H1 (cell line): ENCODE results near the gene MYCBP2. TPM values are rescaled to one million over a fixed set of nuclear protein-coding genes. Genes with fewer than 3 reads are reported as not detected.

Experiments used
- CTCF ChIA-PET: fragments of 300-600 bp; sonication (Branson Sonifier 250); formaldehyde crosslinking; loops from one replicate; lab custom pipeline; 2021; ENCODE audit not compliant: partially characterized antibody; lab: Charles Lee
- POLR2A ChIA-PET: fragments of 300-600 bp; sonication (Branson Sonifier 250); formaldehyde crosslinking; loops from one replicate; lab custom pipeline; 2021; ENCODE audit warnings: inconsistent platforms; ENCODE audit not compliant: partially characterized antibody; lab: Charles Lee
- DNase-seq, 2 experiments: peaks; one replicate each; pipeline versions ENCODE4 v3.0.0 to v3.0.0-alpha.2; 2010 to 2022; ENCODE audit warnings: low spot score in 2 of 2, low read depth in 1 of 2, mixed read lengths in 1 of 2
- FAIRE-seq: peaks from 2 replicates; lab custom pipeline; 2011; peaks lifted over from hg19 to GRCh38; lab: Jason Lieb, UNC
- H2AFZ ChIP-seq: 2 replicates; pipeline ENCODE4 v1.8.1; 2012; ENCODE audit warnings: low read length, inconsistent platforms
- H2AK5ac ChIP-seq: 2 replicates; pipeline ENCODE4 v1.6.1; 2013; ENCODE audit warnings: low read depth, low read length
- H2BK120ac ChIP-seq: replicated peaks from 2 replicates; pipeline ENCODE3; 2013; ENCODE audit warnings: low read depth, low read length, inconsistent platforms
- H2BK12ac ChIP-seq: 2 replicates; pipeline ENCODE4 v1.6.1; 2013; ENCODE audit warnings: low read depth, low read length
- H2BK15ac ChIP-seq: 2 replicates; pipeline ENCODE4 v1.6.1; 2013; ENCODE audit warnings: low read length
- H2BK20ac ChIP-seq: 2 replicates; pipeline ENCODE4 v1.6.1; 2013; ENCODE audit warnings: low read length
- H2BK5ac ChIP-seq: 2 replicates; pipeline ENCODE4 v1.6.1; 2013; ENCODE audit warnings: low read depth, low read length
- H3K14ac ChIP-seq: 2 replicates; pipeline ENCODE4 v1.6.1; 2013; ENCODE audit warnings: inconsistent platforms; ENCODE audit not compliant: insufficient read length
- H3K18ac ChIP-seq: 2 replicates; pipeline ENCODE4 v1.6.1; 2013; ENCODE audit warnings: low read length; ENCODE audit errors: extremely low read depth
- H3K23ac ChIP-seq: 2 replicates; pipeline ENCODE4 v1.6.1; 2013; ENCODE audit warnings: inconsistent platforms; ENCODE audit not compliant: insufficient read length
- H3K23me2 ChIP-seq: 2 replicates; pipeline ENCODE4 v1.6.1; 2013; ENCODE audit warnings: low read depth, low read length
- H3K27ac ChIP-seq: 2 replicates; pipeline ENCODE4 v1.6.1; 2011; ENCODE audit warnings: low read depth, low read length, inconsistent platforms
- H3K27me3 ChIP-seq, 4 experiments: replicated peaks in 1 of 4; 1 replicate in 1 of 4; 2 replicates in 3 of 4; pipeline versions ENCODE4 v1.6.1 to v1.8.1; 2011 to 2013; ENCODE audit warnings: low read length in 3 of 4, mild to moderate bottlenecking in 3 of 4, inconsistent platforms in 2 of 4, mixed read lengths in 2 of 4, moderate library complexity in 1 of 4; ENCODE audit not compliant: control insufficient read depth in 3 of 4, insufficient read depth in 3 of 4; ENCODE audit errors: extremely low read depth in 1 of 4
- H3K36me3 ChIP-seq, 4 experiments: 2 replicates each; pipeline versions ENCODE4 v1.6.1 to v1.8.1; 2011 to 2013; ENCODE audit warnings: mild to moderate bottlenecking in 4 of 4, low read length in 3 of 4, moderate library complexity in 2 of 4, control low read depth in 1 of 4, inconsistent platforms in 1 of 4; ENCODE audit not compliant: insufficient read depth in 4 of 4, control insufficient read depth in 2 of 4
- H3K4ac ChIP-seq: replicated peaks from 2 replicates; pipeline ENCODE3; 2013; ENCODE audit warnings: low read length, low read depth, mixed read lengths, inconsistent platforms; ENCODE audit not compliant: insufficient read length
- H3K4me1 ChIP-seq, 4 experiments: replicated peaks in 1 of 4; 1 replicate in 1 of 4; 2 replicates in 3 of 4; pipeline versions ENCODE4 v1.6.1 to v1.8.1; 2011 to 2013; ENCODE audit warnings: low read length in 3 of 4, inconsistent platforms in 2 of 4, mixed read lengths in 1 of 4; ENCODE audit not compliant: insufficient read depth in 4 of 4, control insufficient read depth in 3 of 4
- H3K4me2 ChIP-seq, 2 experiments: 2 replicates each; pipeline versions ENCODE4 v1.6.1 to v1.8.1; 2011 to 2013; ENCODE audit warnings: low read depth in 2 of 2, low read length in 2 of 2, control low read depth in 1 of 2, inconsistent platforms in 1 of 2, mild to moderate bottlenecking in 1 of 2; ENCODE audit not compliant: insufficient read depth in 1 of 2
- H3K4me3 ChIP-seq, 4 experiments: fragments of 200-600, 300-600 bp in 1 of 4; sonication (generic), shearing (Covaris generic), sonication (Bioruptor Twin) in 1 of 4; 2 replicates each; pipeline versions ENCODE4 v1.5.1 to v1.8.1; 2011 to 2016; ENCODE audit warnings: low read length in 4 of 4, low read depth in 3 of 4, control low read depth in 2 of 4, inconsistent platforms in 2 of 4, mild to moderate bottlenecking in 2 of 4, mixed read lengths in 1 of 4, moderate library complexity in 1 of 4; ENCODE audit not compliant: insufficient read depth in 2 of 4; ENCODE audit errors: extremely low read depth in 1 of 4
- H3K56ac ChIP-seq: replicated peaks from 2 replicates; pipeline ENCODE3; 2013; ENCODE audit warnings: low read depth, mild to moderate bottlenecking, mixed read lengths, low read length, inconsistent platforms; ENCODE audit not compliant: insufficient read length
- H3K79me1 ChIP-seq: 2 replicates; pipeline ENCODE4 v1.6.1; 2013; ENCODE audit warnings: low read depth, low read length, control low read depth
- H3K79me2 ChIP-seq, 2 experiments: 2 replicates each; pipeline versions ENCODE4 v1.6.1 to v1.8.1; 2012 to 2013; ENCODE audit warnings: low read length in 2 of 2, mild to moderate bottlenecking in 2 of 2, inconsistent platforms in 1 of 2; ENCODE audit not compliant: insufficient read depth in 2 of 2, control insufficient read depth in 1 of 2
- H3K9ac ChIP-seq, 4 experiments: replicated peaks in 1 of 4; 1 replicate in 1 of 4; 2 replicates in 3 of 4; pipeline versions ENCODE4 v1.6.1 to v1.8.1; 2011 to 2013; ENCODE audit warnings: low read depth in 3 of 4, low read length in 3 of 4, control low read depth in 2 of 4, mild to moderate bottlenecking in 2 of 4, moderate library complexity in 2 of 4, inconsistent platforms in 1 of 4; ENCODE audit errors: extremely low read depth in 1 of 4
- H3K9me3 ChIP-seq, 2 experiments: 2 replicates each; pipeline versions ENCODE4 v1.6.1 to v1.8.1; 2012 to 2013; ENCODE audit warnings: mild to moderate bottlenecking in 2 of 2, moderate library complexity in 2 of 2, control low read depth in 1 of 2, inconsistent platforms in 1 of 2, low read depth in 1 of 2, low read length in 1 of 2, mixed read lengths in 1 of 2; ENCODE audit not compliant: insufficient read depth in 2 of 2
- H4K20me1 ChIP-seq, 2 experiments: replicated peaks in 1 of 2; 2 replicates each; pipeline versions ENCODE3 to v1.8.1; 2011 to 2013; ENCODE audit warnings: inconsistent platforms in 2 of 2, low read length in 2 of 2, mild to moderate bottlenecking in 1 of 2; ENCODE audit not compliant: insufficient read depth in 2 of 2, control insufficient read depth in 1 of 2
- H4K5ac ChIP-seq: 2 replicates; pipeline ENCODE4 v1.6.1; 2013; ENCODE audit warnings: low read length, low read depth, mixed read lengths, inconsistent platforms; ENCODE audit not compliant: insufficient read length
- H4K8ac ChIP-seq: 2 replicates; pipeline ENCODE4 v1.8.0; 2013; ENCODE audit warnings: mild to moderate bottlenecking, moderate library complexity, low read length, inconsistent platforms; ENCODE audit not compliant: insufficient read depth; ENCODE audit errors: extremely low read depth
- H4K91ac ChIP-seq: replicated peaks from 2 replicates; pipeline ENCODE3; 2013; ENCODE audit warnings: low read length, mixed read lengths, inconsistent platforms; ENCODE audit not compliant: insufficient read length
- BRCA1 ChIP-seq: IDR thresholded peaks from 2 replicates; pipeline ENCODE4 v1.6.1; 2012; ENCODE audit warnings: low read depth, low read length, improper control_type of control experiment
- CBX8 ChIP-seq: fragments of 300-800, 300-1000 bp; sonication (generic); IDR thresholded peaks from 2 replicates; pipeline ENCODE4 v1.7.1; 2016; ENCODE audit warnings: low read depth, low read length, borderline replicate concordance
- CHD1 ChIP-seq: IDR thresholded peaks from 2 replicates; pipeline ENCODE4 v1.6.1; 2012; ENCODE audit warnings: low read depth, low read length, improper control_type of control experiment
- KDM4A ChIP-seq: IDR thresholded peaks from one replicate; pipeline ENCODE4 v1.7.1; 2012; ENCODE audit warnings: low read depth, mild to moderate bottlenecking, moderate library complexity, low read length, inconsistent platforms; ENCODE audit not compliant: severe bottlenecking
- KDM5A ChIP-seq: fragments of 200-600 bp; IDR thresholded peaks from 2 replicates; pipeline ENCODE4 v1.7.1; 2012; ENCODE audit warnings: mild to moderate bottlenecking, low read length, inconsistent platforms, mixed read lengths
- POLR2AphosphoS5 ChIP-seq: IDR thresholded peaks from 2 replicates; pipeline ENCODE4 v1.6.1; 2011; ENCODE audit warnings: low read depth, low read length
- WGBS, 2 experiments: shearing (Covaris generic) in 1 of 2; methylation state at CpG; one replicate each; pipeline versions ENCODE4 v1.1.6 to v1.1.7; 2013 to 2015; ENCODE audit warnings: low lambda C conversion rate in 2 of 2, mixed read lengths in 2 of 2, inconsistent platforms in 1 of 2, low coverage in 1 of 2, missing lambda C conversion rate in 1 of 2; ENCODE audit not compliant: insufficient replicate concordance in 2 of 2, insufficient coverage in 1 of 2, insufficient read length in 1 of 2; ENCODE audit errors: extremely low coverage in 1 of 2, missing lambda C conversion rate in 1 of 2; 5-methylcytosine and 5-hydroxymethylcytosine counted together
- polyA plus RNA-seq, 7 experiments: library from polyadenylated mRNA; depleted of rRNA in 3 of 7; stranded (reverse) in 5 of 7; unstranded in 2 of 7; fragments of >200 nt in 5 of 7; fragments of 200-250 nt in 2 of 7; gene quantifications; 1 replicate in 5 of 7; 2 replicates in 1 of 7; 4 replicates in 1 of 7; pipeline versions ENCODE4 v1.2.1 to v1.2.3, GENCODE V29; 2011 to 2013; ENCODE audit warnings: missing spikeins in 2 of 7, mixed read lengths in 2 of 7
- total RNA-seq: library from RNA; stranded (reverse); fragmentation: NEBNext Ultra II Directional; extraction: Animal tissue kit (Norgen Biotek cat#: 25700); gene quantifications from 2 replicates; pipeline ENCODE4 v1.2.1, GENCODE V29; 2021

The MYCBP2 gene
- total and polyA plus RNA-seq, 2 of the 8 experiments (the other 6 are each of a cell fraction or from before 2014, with no cell fraction given), result 19.0 to 52.1 TPM

- H3K4me2 ChIP-seq, result no peak overlapping the region
- H2BK12ac ChIP-seq, result no peak overlapping the region
- H4K20me1 ChIP-seq, result no peaks in the 10 kb centered on the region
- H3K36me3 ChIP-seq, result no peaks in the 10 kb centered on the region
- no peak overlapping the region for H3K4ac ChIP-seq
- no peak overlapping the region for H4K5ac ChIP-seq
- ChIA-PET POLR2A (no interaction called here), CTCF (interaction anchor here (0.6 kb wide), 1 partner anchor 215 kb away, joined by 3 read pairs; no protein-coding TSS in a partner anchor)
- no peak overlapping the region for H2BK5ac ChIP-seq
- H3K9ac ChIP-seq, result no peak overlapping the region
- no peak overlapping the region for H3K18ac ChIP-seq
- no peak overlapping the region for H2AFZ ChIP-seq
- no peaks in the 10 kb centered on the region for H3K79me2 ChIP-seq
- no peak overlapping the region for H2AK5ac ChIP-seq
- no peak overlapping the region for H2BK15ac ChIP-seq
- no peak overlapping the region for H3K4me3 ChIP-seq
- no peak overlapping the region for H4K8ac ChIP-seq
- no peak overlapping the region; the same call in 1 of the 2 replicates for H3K27ac ChIP-seq
- H3K56ac ChIP-seq, result no peak overlapping the region
- H3K4me1 ChIP-seq, result no peaks in the 10 kb centered on the region
- no peaks in the 10 kb centered on the region for H3K79me1 ChIP-seq
- H3K23ac ChIP-seq, result no peak overlapping the region
- TF ChIP-seq KDM4A (no peak), POLR2AphosphoS5 (no peak), CBX8 (no peak), BRCA1 (no peak), KDM5A (no peak), CHD1 (no peak)
- no peak overlapping the region for H2BK20ac ChIP-seq
- H4K91ac ChIP-seq, result no peak overlapping the region
- no peak overlapping the region for H3K14ac ChIP-seq
- no peak for FAIRE-seq
- WGBS, 2 experiments, result 89% methylated on average over 4 of the region's 4 CpGs; no CpG with 5 or more reads in 1 of the 2 experiments
- H3K23me2 ChIP-seq, result no peaks in the 10 kb centered on the region; the same call in 1 of the 2 replicates
- H2BK120ac ChIP-seq, result no peak overlapping the region
- no peak for DNase-seq
- no peaks in the 10 kb centered on the region for H3K9me3 ChIP-seq
- no peaks in the 10 kb centered on the region for H3K27me3 ChIP-seq
Observed at GRCh38 chr13:77233159-77233558, 93.7 kb downstream of the MYCBP2 start.
